Activated CD4-positive, CD25-positive, alpha-beta regulatory T cell treated with anti-CD3 and anti-CD28 coated beads, Interleukin-2, amount 50 U/mL, for 16 hours (primary cell): Measurements from ENCODE around the gene FOXP1.
"Not testable (repeated sequence)": the region's sequence is repeated elsewhere in the genome, so short reads cannot be mapped to it uniquely, and the experiment has no call there.

ENCODE experiments used
- DNase-seq: peaks from one replicate; pipeline ENCODE4 v3.0.0-alpha.2; 2020; ENCODE audit warnings: low read depth, low spot score

Gene FOXP1

DNA sequence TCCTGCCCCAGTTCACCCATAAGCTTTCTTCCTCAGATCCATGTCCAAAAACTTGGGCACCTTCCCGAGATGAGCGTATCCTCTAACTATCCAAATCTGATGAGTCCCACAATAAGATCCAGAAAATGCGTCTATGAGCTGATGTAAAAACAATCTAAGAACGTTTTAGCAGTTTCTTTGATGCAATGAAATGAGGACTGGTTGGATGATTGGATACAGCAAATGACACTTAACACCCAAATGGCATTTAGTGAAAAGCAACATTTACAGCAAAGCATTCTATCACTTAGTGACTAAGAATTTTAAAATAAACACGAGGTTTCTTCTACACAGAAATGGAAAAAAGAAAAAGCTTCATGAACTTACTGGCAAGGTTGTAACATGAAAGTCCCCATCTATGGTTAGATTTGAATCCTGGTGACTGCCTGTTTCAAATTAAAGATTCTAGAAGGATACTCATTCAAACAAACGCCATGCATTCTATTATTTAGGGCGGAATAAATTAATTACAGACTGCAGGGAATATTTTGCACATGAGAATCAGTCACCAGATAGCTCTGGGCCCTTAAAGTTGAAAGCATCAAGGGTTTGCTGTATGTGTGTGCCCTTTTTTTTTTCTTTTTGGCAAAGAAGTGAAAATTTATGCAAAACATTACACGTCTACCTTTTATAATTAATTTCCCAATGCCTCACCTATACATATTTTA lies 598.6 kb downstream of the FOXP1 start:
- no peak for DNase-seq

DNA sequence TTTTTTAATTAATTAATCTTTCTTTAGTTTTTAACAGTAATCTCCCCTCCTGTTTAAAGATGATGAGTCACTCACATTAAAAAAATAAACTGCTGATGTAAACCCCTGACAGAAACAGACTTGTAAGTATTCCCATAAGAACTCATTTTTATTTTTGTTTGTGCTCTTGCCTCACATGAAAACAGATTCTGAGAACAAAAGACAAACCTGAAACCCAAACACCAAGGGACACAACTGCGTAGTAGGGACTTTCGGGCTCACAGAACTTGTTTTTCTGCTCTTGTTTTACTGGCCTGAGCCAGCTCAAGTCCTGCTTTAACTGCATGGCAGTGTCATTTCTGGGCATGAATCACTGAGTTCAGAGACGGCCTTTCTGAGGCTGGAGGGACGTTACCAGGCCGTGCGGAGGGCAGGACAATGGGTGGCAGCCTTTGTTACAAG lies 600.8 kb downstream of the FOXP1 start:
- DNase-seq = no peak

DNA sequence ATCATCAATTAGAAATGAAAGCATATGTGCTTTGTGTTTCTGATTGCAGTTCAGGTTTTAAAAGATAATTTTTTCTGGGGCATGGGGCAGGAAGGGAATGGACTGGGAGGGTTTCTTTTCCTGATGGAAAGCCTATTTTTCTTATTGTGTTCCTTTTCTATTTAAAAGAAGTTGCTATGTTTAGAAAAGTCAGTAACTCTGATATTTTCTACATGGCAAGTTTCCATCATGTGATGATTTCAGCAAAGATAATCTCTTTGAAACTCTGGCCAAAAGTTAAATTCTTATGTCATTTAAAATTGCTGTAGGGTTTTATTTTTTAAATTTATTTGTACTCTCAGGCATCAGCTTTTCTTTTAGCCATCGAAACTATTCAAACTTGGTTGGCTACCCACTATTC lies 601.2 kb downstream of the FOXP1 start:
- no peak for DNase-seq

DNA sequence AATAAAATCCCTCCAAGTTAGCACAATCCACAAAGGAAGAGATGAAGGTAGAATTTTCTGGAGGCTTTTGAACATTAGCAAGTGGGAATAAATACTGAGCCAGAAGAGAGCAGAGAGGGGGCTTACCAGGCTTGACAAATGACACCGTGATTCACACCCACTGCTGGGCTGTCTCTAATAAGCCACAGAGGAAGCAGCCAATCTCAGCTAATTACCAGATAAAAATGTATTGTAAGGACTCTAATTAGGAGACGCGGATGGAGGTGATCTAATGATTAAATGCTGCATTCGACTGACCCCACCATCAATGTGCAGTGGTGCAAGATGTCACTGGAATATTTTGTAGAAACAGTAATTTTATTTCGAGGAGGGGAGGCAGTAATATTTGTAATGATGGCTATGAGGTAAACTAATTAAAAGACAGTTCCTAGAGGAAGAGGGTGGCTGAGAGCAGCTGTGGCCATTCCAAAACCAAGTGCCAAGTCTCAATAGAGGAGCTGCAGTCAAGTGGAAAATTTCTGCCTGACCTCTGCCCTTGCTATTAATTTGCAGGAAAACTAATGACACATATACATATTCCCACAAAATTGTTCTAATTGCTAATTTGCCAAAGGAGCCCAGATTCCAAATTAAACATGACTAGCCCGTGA lies 602.2 kb downstream of the FOXP1 start:
- no peak for DNase-seq

DNA sequence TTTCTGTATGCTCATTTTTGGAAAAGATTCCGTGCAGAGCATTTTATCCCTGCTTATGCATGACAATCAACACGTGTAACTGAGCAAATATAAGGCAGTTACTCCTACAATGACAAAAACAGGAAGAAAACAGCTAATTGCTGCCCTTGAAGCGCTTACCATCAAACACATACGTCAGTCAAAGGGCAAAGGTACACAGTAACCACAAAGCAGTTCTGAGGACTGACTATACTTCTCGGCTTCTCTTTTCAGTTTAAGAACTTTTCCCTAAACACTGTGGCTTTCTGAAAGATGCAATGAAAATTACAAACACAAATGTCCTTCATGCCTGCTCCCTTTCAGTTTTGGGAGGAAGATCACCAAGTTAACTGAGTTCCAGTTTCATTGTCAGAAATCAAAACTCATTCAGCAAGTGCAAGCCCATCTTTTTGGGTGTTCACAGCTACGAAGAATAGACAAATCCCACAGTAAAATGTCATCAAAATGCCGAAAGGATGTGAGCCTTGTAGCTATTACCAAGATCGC lies 602.8 kb downstream of the FOXP1 start:
- no peak for DNase-seq

DNA sequence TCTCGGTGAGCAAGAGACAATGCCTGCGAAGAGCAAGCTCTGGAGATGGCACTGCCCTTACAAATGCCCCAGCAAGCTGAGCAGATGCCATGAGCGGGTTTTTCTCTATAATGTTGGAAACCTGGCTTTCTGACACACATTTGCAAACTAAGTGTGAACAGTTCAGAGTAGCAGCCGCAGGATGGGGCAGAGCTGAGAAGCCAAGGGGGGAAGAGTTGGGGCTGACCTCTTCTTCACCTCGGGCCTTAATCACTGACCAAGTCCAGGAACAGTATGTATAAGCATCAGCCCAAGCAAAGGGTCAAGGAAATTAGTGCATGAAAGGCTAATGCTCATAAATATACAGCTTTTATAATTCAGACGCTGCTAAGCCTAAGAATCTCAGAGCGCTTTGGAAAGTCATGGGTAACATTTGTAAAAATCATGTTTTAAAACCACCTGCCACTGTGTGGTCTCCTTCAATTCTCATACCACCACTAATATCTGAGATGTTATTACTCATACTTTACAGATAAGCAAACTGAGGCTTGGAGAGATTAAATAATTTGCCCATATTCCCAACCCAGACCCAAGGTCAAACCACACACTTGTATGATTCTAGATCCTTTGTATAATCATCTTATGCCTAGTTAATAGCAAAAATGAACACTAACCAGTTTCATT lies 603.4 kb downstream of the FOXP1 start:
- DNase-seq = no peak

DNA sequence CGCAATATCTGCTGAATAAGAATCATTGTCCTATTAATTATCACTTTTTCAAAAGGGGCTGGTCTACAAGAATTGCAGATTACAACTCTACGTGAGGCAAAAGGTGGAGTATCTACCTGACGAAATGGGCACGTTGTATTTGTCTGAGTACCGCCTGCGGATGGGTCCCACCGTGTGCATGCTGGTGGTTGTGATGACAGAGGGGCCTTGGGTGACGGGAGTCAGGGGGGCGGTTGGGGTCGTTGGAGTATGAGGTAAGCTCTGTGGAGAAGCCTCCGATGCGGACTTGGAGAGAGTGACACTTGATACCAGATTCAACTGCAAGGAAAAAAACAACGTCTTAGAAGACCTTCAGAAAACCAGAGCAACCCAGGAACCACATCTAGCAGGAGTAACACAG lies 605.8 kb downstream of the FOXP1 start:
- DNase-seq = no peak

DNA sequence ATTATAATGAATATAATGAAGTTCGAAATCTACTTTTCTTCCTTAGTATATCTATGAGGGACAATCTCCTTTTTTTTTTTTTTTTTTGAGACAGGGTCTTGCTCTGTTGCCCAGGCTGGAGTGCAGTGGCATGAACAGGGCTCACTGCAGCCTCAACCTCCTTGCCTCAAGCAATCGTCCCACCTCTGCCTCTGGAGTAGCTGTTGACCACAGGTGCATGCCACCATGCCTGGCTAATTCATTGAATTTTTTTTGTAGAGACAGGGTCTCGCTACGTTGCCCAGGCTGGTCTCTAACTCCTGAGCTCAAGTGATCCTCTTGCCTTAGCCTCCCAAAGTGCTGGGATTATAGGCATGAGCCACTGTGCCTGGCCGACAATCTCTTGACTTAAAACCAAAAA lies 607.5 kb downstream of the FOXP1 start:
- DNase-seq = not testable (repeated sequence)

DNA sequence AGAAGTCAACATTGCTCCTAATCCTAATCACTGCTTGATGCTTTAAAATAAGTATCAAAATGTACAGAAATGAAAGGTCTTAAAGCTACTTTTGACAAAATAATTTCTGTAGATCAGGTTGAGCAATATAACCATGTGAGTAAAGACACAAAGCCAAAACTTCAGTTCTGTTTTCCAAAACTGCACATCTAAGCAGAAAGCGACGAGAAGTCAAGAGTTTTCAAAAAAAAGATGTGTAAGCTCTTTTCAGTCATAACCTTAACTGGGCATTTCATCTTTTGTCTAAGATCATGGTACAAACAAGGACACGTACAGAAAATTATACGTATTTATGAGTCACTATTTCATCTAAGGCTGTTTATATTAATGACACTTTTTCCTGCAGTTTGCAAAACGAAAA lies 608.8 kb downstream of the FOXP1 start:
- DNase-seq = no peak

DNA sequence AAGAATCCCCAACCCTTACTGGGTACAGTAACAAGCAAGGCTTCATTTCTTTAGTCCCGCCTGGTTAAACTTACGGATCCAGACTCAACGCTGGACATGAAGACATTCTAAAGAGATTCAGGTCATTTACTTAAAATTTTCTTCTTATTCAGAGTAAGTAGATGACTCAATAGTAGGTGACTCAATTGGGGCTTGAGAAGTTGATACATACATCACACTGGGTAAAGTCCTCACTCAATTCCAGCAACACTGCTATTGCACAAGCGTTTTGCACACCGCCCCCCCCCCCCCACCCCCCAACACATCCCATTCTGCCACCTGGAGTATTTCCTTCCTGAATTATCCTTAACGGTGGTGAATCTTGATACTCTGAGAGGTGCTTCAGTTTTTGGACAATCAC lies 610.0 kb downstream of the FOXP1 start:
- no peak for DNase-seq

DNA sequence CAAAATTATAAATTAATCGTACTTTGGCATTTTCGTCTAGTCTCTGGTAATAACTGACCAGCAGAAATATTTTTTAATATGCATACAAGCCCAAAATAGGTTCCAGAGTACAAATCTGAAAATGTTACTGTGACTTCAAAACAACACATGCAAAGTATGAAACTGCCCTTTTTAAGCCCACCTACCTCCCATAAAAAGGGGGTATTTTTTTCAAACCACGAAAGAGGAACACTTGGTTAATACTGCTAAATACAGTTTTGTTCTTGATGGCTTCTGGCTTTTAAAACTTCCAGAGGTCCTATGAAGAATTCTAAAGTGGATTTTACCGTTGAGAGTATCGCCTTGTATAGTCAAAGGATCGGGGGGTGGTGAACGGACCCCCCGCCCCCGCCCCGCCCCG lies 610.7 kb downstream of the FOXP1 start:
- DNase-seq = no peak

DNA sequence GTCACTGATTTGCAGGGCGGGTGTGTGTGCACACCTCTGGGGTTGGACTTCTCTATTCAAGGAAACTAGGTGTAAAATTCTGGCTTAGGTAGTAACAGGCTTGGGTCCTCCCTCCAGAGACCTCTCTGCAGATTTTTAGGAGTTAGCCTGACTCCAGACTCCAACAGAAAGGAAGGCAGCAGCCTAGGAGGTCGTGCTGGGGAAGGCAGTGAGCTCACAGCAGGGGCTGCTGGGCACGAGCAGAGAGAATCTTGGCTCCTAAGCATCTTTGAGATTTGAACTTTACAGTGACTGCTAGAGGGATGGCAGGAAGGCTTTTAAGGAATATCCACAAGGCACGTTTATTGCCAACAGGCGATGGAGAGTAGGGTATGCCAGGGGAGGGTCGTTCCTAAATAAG lies 612.6 kb downstream of the FOXP1 start:
- no peak for DNase-seq

DNA sequence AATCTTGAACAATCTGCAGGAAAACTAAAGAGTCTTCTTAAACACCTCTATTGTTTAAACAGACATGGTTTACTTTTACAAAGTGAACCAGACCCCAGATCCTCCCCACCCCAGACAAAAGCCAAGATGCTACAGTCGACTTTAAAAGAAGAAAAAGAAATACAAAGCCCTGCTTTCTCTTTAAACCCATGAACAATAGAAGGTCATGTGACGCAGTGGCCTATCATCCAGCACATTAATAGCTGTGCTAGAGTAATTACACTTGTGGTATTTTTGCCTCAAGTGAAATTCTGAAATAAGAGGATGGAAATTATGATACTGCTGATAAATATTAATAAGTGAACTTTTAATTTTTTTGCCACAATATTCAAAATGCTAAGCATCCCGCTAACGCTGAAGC lies 613.4 kb downstream of the FOXP1 start:
- no peak for DNase-seq

DNA sequence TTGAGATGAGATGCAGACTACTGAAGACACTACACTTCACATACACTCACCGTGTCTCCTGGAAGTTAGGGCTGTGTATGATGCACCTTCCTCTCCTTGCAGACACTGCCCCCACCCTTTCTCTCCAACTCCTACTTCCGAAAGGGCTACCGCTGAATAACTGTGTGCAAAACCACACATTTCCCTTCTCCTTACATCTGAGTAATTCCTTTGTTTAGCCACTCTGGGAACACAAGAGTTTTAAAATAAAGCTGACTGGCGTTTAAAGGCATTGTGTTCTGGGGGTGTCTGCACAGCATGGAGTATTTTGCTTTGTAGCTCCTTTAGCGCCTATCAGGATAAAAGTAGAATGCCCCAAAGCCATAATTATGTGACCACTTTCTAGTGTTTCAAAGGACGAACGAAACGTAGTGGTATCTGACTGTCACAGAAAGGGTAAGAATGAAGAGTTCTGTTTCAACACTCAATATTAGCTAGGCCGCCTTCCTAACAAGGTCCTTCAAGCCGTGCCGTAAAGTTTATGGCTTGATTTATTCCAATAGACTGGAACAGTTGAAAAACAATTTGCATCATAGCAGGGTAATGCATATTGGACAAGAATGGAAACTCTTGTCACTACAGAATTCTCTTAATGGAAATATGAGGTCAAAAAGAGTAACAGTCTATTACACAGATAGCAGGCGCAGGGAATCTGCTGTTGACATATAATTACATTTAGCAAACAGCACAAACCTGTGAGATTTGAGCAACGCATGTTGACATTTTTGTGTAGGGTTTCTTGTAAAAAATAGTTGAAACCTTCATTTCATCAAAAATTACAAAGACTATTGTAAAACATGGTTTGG lies 619.9 kb downstream of the FOXP1 start:
- DNase-seq = no peak

DNA sequence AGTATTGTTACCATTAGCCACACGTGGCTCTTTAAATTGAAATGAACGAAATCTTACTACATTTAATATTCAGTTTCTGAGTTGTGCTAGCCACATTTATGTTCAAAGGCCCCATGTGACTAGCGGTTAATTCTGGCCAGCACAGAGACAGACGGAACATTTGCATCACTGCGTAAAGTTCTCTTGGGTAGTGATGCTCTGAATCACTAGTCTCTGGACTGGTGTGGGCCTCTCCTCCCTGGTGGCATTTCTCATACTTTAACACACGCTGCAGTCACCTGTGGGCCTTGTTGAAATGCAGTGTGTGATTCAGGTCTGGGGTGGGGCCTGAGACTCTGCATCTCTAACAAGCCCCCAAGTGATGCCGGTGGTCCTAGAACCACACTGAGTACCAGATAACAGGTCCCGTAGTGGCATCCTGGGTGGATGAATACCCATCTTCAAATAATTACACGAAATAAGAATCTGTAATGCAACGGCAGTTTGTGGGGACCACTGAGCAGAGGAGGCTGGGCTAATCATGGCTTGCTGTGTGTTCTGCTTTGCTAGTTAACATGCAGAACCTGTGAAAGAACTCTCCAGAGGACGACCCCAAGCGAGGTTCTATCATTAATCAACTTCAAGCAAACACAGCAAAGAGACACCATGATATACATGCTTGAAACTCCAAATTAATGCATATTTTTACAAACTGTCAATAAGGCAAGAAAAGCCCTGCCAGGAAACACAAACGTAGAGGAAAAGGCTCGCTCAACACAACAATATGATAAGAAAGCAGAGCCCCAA lies 623.8 kb downstream of the FOXP1 start:
- DNase-seq = no peak

DNA sequence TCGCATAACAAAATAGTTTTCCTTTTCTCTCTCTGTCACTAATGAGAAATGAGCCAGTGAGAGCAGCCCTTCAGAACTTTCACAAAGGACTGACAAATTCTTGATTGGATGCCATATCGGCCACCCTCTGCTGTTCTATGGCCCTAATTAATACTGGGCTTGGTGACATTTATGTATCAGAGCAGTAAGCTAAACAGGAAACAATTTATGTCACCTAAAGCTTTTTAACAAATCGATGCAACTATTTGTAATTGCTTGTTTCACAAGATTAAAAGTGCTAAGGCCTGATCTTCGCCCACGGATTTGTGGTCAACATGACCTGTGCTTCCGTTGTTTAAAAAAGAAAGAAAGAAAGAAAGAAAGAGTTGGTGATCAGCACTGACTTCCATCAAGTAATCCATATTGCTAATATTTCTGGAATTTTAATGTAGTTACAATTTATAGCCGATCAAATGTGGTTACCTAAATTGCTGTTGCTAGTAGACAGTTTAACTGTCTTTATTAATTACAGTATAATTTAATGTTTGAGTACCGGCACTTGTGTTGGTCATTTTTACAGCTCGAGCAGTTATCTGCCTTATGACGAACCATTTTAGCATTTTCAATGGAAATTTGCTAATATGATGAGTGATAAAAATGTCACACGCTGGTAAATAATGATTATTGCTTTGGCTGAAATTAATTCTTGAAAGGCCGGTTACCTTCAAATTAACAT lies 631.3 kb downstream of the FOXP1 start:
- no peak for DNase-seq

DNA sequence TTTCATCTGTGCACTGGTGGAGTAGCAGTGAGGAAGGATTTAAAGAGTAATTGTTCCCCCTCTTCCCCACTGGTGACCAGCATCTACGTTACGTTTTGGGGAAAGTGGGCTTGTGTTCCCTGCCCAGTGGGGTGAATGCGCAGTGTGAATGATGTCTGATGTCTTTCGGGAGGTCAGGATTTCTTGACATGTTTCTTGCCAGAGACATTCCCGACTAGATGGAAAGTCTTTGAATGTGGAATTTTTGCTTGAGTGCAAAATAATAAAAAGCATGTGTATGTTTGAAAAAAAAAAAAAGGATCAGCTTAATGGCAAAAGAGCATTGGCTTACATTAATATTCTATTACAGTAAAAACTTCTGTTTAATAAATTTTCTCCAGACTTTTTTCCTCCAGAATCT lies 632.2 kb downstream of the FOXP1 start:
- DNase-seq = no peak

DNA sequence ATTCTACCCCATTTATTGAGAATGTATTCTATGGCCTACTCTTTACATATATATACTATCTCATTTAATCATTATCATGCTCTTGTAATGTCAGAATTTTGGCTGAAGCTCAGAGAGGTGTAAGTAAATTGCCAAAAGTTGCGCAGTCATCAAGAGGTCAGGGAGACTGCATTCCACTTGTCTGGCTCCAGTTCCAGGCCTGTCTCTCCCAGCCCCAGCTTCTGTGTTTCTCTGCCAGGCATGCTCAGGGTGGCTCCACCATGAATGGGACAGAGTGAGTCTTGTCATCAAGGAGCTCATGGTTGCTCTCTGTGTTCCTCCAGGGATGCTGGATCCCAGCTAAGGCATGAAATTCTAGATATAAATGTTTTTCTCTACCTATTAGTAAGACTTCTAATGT lies 635.9 kb downstream of the FOXP1 start:
- no peak for DNase-seq

DNA sequence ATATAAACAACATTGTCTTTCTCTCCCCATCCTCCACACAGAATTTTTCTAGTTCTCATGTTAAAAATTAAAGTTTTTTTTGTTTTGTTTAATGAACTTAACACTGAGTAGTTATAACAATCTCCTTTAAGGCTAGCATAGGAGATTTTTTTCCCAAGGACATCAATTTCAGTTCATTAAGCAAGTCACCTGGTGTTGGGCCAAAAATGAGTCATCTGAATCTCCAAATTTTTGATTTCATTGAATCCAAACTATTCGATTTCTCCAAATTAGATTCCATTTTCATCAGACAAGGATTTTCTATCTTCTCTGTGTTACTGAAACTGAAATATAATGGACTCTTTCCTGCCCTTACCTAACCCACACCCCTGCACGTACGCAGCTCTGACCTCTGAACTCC lies 639.6 kb downstream of the FOXP1 start:
- DNase-seq = no peak

DNA sequence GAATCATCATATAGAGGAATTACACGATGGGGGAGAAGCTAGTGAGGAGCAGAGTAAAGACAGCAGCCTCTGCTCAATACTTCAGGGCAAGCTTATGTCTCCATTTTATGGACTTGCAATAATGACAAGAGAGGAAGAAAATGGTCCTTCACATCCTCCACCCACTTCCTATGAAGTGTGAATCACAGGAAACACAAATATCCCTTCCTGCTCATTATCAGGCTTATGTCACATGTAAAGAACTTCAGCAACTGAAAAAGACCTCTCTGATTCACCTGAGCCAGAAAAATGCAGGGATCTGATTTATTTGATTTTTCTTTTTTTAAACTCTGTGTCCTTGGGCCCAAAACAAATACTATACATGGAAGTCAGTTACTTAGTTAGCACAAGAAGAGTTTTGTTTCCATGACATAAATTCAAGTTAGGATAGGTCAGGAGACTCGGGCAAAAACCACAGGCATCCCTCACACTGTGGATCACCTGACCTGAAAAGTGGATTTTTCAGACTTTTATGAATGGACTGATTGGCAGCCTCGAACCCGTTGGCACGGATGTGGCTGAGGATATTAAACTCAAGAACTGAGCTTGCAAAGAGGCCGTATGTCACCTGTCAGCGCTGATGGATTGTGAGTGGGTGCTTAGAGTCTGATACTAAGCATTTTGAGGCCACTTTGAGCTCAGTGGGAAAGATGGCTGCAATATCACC lies 650.3 kb downstream of the FOXP1 start:
- no peak for DNase-seq
